HL-60 (cell line): ENCODE data around the gene GPR39.

Experiments
- DNase-seq, 2 experiments: peaks; one replicate each; pipeline ENCODE4 v3.0.0-alpha.2; 2010 to 2020; ENCODE audit warnings: low read depth in 1 of 2, low spot score in 1 of 2
- H3K27ac ChIP-seq: fragments of 250-450 bp; sonication (Bioruptor Pico); replicated peaks from 2 replicates; pipeline ENCODE4 v1.5.1; 2020; ENCODE audit warnings: mild to moderate bottlenecking, moderate library complexity
- H3K27me3 ChIP-seq: fragments of 250-450 bp; sonication (Bioruptor Pico); 2 replicates; pipeline ENCODE4 v1.5.1; 2021; ENCODE audit warnings: mild to moderate bottlenecking, moderate library complexity; ENCODE audit not compliant: insufficient read depth, poor library complexity, severe bottlenecking
- H3K4me3 ChIP-seq: replicated peaks from 2 replicates; pipeline ENCODE4 v1.5.1; 2011; ENCODE audit warnings: mild to moderate bottlenecking, control low read depth, low read length; ENCODE audit not compliant: insufficient read depth
- CTCF ChIP-seq: IDR thresholded peaks from one replicate; pipeline ENCODE4 v1.5.1; 2011; ENCODE audit warnings: low read length, control low read depth, inconsistent platforms; ENCODE audit not compliant: insufficient read depth
- GABPA ChIP-seq: IDR thresholded peaks from 2 replicates; pipeline ENCODE4 v1.6.1; 2012; ENCODE audit warnings: low read depth
- POLR2AphosphoS5 ChIP-seq: IDR thresholded peaks from 2 replicates; pipeline ENCODE4 v1.6.1; 2012; ENCODE audit warnings: low read depth
- REST ChIP-seq: IDR thresholded peaks from 2 replicates; pipeline ENCODE4 v1.6.1; 2012; ENCODE audit warnings: low read depth; ENCODE audit not compliant: insufficient replicate concordance
- SPI1 ChIP-seq: IDR thresholded peaks from 2 replicates; pipeline ENCODE4 v1.6.1; 2012; ENCODE audit warnings: low read depth, mild to moderate bottlenecking, borderline replicate concordance

Gene GPR39

GRCh38 chr2:132515010-132515409 is 98.4 kb downstream of the GPR39 start:
- no peak for TF ChIP-seq CTCF
- no peak for TF ChIP-seq POLR2AphosphoS5
- no peak for TF ChIP-seq SPI1
- no peak for TF ChIP-seq REST
- no peak for DNase-seq
- Histone ChIP-seq H3K4me3 (no peak overlapping the region), H3K27me3 (no peaks in the 10 kb centered on the region), H3K27ac (no peak overlapping the region)

GRCh38 chr2:132517386-132517785 is 100.8 kb downstream of the GPR39 start:
- Histone ChIP-seq H3K27me3 (peaks cover 2% of the 10 kb centered on the region), H3K4me3 (no peak overlapping the region), H3K27ac (no peak overlapping the region)
- DNase-seq = no peak
- no peak for TF ChIP-seq SPI1

GRCh38 chr2:132518302-132518701 is 101.7 kb downstream of the GPR39 start:
- Histone ChIP-seq H3K27me3 (peaks cover 2% of the 10 kb centered on the region), H3K27ac (no peak overlapping the region), H3K4me3 (no peak overlapping the region)
- no peak for TF ChIP-seq POLR2AphosphoS5
- TF ChIP-seq CTCF = no peak
- TF ChIP-seq SPI1 = no peak
- no peak for TF ChIP-seq GABPA
- TF ChIP-seq REST = no peak
- DNase-seq = no peak

- Histone ChIP-seq H3K27ac (no peak overlapping the region), H3K27me3 (peaks cover 2% of the 10 kb centered on the region), H3K4me3 (no peak overlapping the region)
- TF ChIP-seq CTCF = no peak
- no peak for TF ChIP-seq GABPA
- TF ChIP-seq SPI1 = no peak
- TF ChIP-seq POLR2AphosphoS5 = no peak
- no peak for DNase-seq
These were observed 103.0 kb downstream of the GPR39 start for GRCh38 chr2:132519566-132519965.
